ENCODE data around the gene TRIP4.
"Not testable (repeated sequence)": the region's sequence is repeated elsewhere in the genome, so short reads cannot be mapped to it uniquely, and the experiment has no call there.

- TF ChIP-seq, protein P1, sequence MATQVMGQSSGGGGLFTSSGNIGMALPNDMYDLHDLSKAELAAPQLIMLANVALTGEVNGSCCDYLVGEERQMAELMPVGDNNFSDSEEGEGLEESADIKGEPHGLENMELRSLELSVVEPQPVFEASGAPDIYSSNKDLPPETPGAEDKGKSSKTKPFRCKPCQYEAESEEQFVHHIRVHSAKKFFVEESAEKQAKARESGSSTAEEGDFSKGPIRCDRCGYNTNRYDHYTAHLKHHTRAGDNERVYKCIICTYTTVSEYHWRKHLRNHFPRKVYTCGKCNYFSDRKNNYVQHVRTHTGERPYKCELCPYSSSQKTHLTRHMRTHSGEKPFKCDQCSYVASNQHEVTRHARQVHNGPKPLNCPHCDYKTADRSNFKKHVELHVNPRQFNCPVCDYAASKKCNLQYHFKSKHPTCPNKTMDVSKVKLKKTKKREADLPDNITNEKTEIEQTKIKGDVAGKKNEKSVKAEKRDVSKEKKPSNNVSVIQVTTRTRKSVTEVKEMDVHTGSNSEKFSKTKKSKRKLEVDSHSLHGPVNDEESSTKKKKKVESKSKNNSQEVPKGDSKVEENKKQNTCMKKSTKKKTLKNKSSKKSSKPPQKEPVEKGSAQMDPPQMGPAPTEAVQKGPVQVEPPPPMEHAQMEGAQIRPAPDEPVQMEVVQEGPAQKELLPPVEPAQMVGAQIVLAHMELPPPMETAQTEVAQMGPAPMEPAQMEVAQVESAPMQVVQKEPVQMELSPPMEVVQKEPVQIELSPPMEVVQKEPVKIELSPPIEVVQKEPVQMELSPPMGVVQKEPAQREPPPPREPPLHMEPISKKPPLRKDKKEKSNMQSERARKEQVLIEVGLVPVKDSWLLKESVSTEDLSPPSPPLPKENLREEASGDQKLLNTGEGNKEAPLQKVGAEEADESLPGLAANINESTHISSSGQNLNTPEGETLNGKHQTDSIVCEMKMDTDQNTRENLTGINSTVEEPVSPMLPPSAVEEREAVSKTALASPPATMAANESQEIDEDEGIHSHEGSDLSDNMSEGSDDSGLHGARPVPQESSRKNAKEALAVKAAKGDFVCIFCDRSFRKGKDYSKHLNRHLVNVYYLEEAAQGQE (IDR thresholded peaks at IDR 0.05): not testable (repeated sequence)
- TF ChIP-seq HDAC2 (IDR thresholded peaks at IDR 0.05); CTCF (IDR thresholded peaks at IDR 0.05); POLR2A (IDR thresholded peaks at IDR 0.05; ENCODE audit: low read length); EP300 (IDR thresholded peaks at IDR 0.05); JUN (IDR thresholded peaks at IDR 0.05); BHLHE40 (IDR thresholded peaks at IDR 0.05; ENCODE audit: low read depth, low read length); RAD21 (conservative IDR thresholded peaks at IDR 0.05 in 1 of 2, IDR thresholded peaks at IDR 0.05 in 1 of 2); FOSL2 (IDR thresholded peaks at IDR 0.05); FOSL2 (CRISPR knock-in tag; IDR thresholded peaks at IDR 0.05); HMGXB4 (CRISPR knock-in tag; IDR thresholded peaks at IDR 0.05; ENCODE audit: borderline replicate concordance); NR3C1 (IDR thresholded peaks at IDR 0.05); CHD2 (IDR thresholded peaks at IDR 0.05; ENCODE audit: low read length, partially characterized antibody); HOXA7 (CRISPR knock-in tag; IDR thresholded peaks at IDR 0.05): not testable (repeated sequence)
- TF ChIP-seq, protein P2, sequence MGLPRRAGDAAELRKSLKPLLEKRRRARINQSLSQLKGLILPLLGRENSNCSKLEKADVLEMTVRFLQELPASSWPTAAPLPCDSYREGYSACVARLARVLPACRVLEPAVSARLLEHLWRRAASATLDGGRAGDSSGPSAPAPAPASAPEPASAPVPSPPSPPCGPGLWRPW (IDR thresholded peaks at IDR 0.05): not testable (repeated sequence)
Observed at GRCh38 chr15:64346242-64346641, 41.4 kb upstream of the TRIP4 start.
